GM12875 (cell line): ENCODE results near the gene ANKIB1.

Source experiments
- H3K4me3 ChIP-seq: one replicate; pipeline ENCODE4 v1.5.1; 2011; ENCODE audit warnings: low read depth, low read length, control low read depth
- CTCF ChIP-seq: IDR thresholded peaks from 2 replicates; pipeline ENCODE4 v1.5.1; 2011; ENCODE audit warnings: low read depth, mild to moderate bottlenecking, control low read depth, inconsistent platforms, low read length, moderate library complexity, borderline replicate concordance; ENCODE audit not compliant: insufficient read depth

The ANKIB1 gene

DNA sequence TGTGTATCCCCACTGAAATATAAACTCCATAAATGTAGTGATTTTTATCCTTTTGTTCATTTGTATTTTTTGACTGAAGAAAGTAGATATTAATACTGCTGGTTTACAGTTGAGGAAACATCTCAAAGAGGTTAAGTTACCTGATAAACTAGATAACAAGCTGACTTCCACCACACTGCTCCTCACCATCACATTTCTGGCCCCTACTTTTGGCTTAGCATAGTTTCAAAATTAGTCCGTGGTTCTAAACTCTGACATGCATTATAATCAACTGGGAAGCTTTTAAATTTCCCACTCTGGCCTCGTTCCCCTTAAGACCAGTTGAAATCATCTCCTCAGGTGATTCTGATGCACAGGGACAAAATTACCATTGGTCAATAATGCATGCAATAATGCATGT, 43.5 kb downstream of the ANKIB1 start:
- no peak for TF ChIP-seq CTCF
- H3K4me3 ChIP-seq, result no peak overlapping the region

DNA sequence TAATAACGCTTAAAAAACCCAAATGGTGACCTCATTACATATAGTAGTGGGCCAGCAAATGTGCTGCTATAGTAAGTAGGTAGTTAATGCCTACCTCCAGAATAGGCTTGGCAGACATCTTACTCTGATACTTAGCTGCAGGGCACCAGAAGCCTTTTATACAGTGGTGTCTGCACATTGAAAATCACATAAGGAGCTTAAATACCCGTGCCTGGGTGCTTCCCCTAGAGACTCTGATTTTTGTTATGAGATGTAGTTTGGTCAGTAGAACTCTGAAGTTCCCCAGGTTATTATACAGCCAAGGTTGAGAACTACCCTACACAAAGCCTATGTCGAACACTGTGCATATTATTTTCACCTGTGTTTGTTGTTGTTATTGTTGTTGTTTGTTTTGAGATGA, 47.2 kb downstream of the ANKIB1 start:
- no peak overlapping the region for H3K4me3 ChIP-seq
- no peak for TF ChIP-seq CTCF

- no peak for TF ChIP-seq CTCF
- H3K4me3 ChIP-seq, result no peak overlapping the region
Measured at GRCh38 chr7:92293896-92294590, 48.3 kb downstream of the ANKIB1 start.

- TF ChIP-seq CTCF, result no peak
- no peak overlapping the region for H3K4me3 ChIP-seq
Measured at GRCh38 chr7:92295391-92295790, 49.6 kb downstream of the ANKIB1 start.

DNA sequence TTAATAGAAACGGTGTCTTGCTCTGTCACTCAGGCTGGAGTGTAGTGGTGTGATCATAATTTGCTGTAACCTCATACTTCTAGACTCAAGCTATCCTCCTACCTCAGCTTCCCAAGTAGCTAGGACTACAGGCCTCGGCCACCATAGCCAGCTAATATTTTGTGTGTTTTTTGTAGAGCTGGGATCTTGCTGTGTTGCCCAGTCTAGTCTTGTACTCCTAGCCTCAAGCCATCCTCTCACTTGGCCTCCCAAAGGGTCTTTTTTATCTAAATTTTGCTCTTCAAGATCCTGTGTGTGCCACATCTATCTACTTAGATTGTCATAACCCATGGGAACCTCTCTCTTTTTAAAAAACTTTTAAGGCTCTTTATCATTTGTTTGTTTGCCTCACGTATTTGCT, 50.5 kb downstream of the ANKIB1 start:
- H3K4me3 ChIP-seq, result no peak overlapping the region
- no peak for TF ChIP-seq CTCF

GRCh38 chr7:92296880-92297445, 51.2 kb downstream of the ANKIB1 start:
- H3K4me3 ChIP-seq, result no peak overlapping the region
- TF ChIP-seq CTCF, result no peak

- H3K4me3 ChIP-seq, result no peak overlapping the region
- no peak for TF ChIP-seq CTCF
Measured at GRCh38 chr7:92297736-92298135, 52.0 kb downstream of the ANKIB1 start.
